BE2C (cell line): ENCODE data around the gene ALDH5A1.

Experiments
- DNase-seq: peaks from one replicate; pipeline ENCODE4 v3.0.0-alpha.2; 2020
- H3K27me3 ChIP-seq: fragments of 250-450 bp; sonication (Bioruptor Pico); 2 replicates; pipeline ENCODE4 v1.5.1; 2020; ENCODE audit warnings: mild to moderate bottlenecking
- H3K36me3 ChIP-seq: fragments of 250-450 bp; sonication (Bioruptor Pico); 2 replicates; pipeline ENCODE4 v1.5.1; 2020; ENCODE audit warnings: mild to moderate bottlenecking
- H3K4me1 ChIP-seq: fragments of 250-450 bp; sonication (Bioruptor Pico); 2 replicates; pipeline ENCODE4 v1.5.1; 2020
- H3K4me3 ChIP-seq: 2 replicates; pipeline ENCODE4 v1.5.1; 2011; ENCODE audit warnings: low read depth, low read length
- H3K9me3 ChIP-seq: fragments of 250-450 bp; sonication (Bioruptor Pico); 2 replicates; pipeline ENCODE4 v1.5.1; 2020
- TF ChIP-seq, protein P1 (sequence below): IDR thresholded peaks from 2 replicates; pipeline ENCODE4 v1.5.1; 2012; ENCODE audit warnings: mild to moderate bottlenecking, low read depth, low read length

The ALDH5A1 gene

DNA sequence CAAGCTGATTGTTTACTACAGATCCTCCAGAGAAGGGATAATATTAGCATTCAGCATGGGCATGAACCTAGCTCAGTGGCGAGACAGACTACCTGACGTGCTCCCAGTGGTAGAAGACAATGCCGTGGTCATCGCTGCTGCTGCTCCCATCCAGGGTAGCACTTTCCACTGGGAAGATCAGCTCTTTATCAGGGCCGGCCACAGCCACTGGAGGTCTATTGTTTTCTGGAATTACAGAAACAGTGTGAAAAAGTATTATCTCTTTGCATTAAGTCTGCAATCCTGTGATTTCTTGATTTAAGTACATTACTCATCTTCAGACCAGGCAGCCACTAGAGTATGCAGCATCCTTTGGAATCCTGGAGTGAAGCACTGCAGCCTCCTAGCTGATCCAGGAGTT, 75.0 kb downstream of the ALDH5A1 start:
- H3K27me3 ChIP-seq, result no peaks in the 10 kb centered on the region
- peaks cover 3% of the 10 kb centered on the region; the same call in 1 of the 2 replicates for H3K4me1 ChIP-seq
- no peak for DNase-seq
- H3K9me3 ChIP-seq, result no peaks in the 10 kb centered on the region
- no peaks in the 10 kb centered on the region for H3K36me3 ChIP-seq
- TF ChIP-seq, protein P1, sequence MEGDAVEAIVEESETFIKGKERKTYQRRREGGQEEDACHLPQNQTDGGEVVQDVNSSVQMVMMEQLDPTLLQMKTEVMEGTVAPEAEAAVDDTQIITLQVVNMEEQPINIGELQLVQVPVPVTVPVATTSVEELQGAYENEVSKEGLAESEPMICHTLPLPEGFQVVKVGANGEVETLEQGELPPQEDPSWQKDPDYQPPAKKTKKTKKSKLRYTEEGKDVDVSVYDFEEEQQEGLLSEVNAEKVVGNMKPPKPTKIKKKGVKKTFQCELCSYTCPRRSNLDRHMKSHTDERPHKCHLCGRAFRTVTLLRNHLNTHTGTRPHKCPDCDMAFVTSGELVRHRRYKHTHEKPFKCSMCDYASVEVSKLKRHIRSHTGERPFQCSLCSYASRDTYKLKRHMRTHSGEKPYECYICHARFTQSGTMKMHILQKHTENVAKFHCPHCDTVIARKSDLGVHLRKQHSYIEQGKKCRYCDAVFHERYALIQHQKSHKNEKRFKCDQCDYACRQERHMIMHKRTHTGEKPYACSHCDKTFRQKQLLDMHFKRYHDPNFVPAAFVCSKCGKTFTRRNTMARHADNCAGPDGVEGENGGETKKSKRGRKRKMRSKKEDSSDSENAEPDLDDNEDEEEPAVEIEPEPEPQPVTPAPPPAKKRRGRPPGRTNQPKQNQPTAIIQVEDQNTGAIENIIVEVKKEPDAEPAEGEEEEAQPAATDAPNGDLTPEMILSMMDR, result no peak
- H3K4me3 ChIP-seq, result no peak overlapping the region

DNA sequence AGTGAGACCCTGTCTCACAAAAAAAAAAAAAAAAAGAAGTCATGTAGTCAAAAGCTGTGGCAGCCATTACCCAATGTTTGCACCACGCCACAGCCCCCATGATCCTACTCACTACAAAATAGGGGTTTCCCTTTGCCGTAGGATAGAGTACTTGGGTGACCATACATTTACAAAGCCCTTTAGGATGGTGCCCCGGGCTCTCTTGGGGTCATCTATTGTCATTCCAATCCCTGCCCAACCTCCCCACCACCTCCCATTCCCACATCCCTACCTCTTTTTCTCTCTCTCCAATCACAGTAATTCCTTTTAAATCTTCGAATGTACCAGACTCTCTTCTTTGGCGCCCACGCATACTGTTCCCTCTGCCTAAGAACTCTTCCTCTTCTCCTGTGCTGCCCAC, 76.6 kb downstream of the ALDH5A1 start:
- Histone ChIP-seq H3K9me3 (no peaks in the 10 kb centered on the region), H3K4me1 (peaks cover 5% of the 10 kb centered on the region; the same call in 1 of the 2 replicates), H3K4me3 (no peak overlapping the region), H3K27me3 (no peaks in the 10 kb centered on the region), H3K36me3 (no peaks in the 10 kb centered on the region)
- DNase-seq, result no peak
- TF ChIP-seq, protein P1, result no peak

DNA sequence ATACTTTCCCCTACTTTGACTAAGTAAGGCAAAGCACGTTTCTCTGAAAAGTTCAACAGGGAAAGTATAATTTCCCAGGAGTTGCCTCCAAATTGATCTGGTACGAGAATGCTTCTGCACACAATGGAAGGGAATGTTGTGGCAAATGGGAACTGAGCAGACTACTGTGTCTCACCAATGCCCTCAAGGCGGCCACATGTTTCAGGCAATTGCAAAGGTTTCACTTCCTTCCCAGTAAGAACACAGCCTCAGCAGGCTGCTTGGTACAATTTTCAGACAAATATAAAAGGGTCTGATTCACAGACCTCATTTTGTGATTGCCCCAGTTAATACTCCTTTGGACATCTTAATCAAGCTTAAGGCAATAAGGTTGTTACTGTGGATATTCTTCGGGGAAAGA, 80.0 kb downstream of the ALDH5A1 start:
- H3K4me1 ChIP-seq, result peaks cover 3% of the 10 kb centered on the region; the same call in 1 of the 2 replicates
- no peak overlapping the region for H3K4me3 ChIP-seq
- no peaks in the 10 kb centered on the region for H3K9me3 ChIP-seq
- peak; percentile 46 for DNase-seq
- no peaks in the 10 kb centered on the region for H3K36me3 ChIP-seq
- H3K27me3 ChIP-seq, result no peaks in the 10 kb centered on the region
- TF ChIP-seq, protein P1, result no peak

DNA sequence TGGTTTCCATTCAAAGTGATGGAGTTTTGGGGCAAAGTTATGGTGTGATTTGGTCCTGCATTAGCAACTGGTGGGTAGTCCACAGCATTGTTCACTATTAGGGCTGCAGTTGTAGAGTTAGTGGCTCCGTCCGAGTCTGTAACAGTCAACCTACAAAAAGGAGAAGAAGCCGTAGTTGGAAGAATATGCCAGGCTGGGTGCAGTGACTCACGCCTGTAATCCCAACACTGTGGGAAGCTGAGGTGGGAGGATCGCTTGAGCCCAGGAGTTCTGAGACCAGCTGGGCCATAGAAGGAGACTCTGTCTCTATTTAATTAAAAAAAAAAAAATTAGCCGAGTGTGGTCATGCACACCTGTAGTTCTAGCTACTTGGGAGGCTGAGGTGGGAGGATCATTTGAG, 81.7 kb downstream of the ALDH5A1 start:
- no peaks in the 10 kb centered on the region for H3K27me3 ChIP-seq
- peaks cover 3% of the 10 kb centered on the region; the same call in 1 of the 2 replicates for H3K4me1 ChIP-seq
- no peaks in the 10 kb centered on the region for H3K9me3 ChIP-seq
- H3K36me3 ChIP-seq, result no peaks in the 10 kb centered on the region
- TF ChIP-seq, protein P1, result no peak
- no peak overlapping the region for H3K4me3 ChIP-seq
- DNase-seq, result no peak

DNA sequence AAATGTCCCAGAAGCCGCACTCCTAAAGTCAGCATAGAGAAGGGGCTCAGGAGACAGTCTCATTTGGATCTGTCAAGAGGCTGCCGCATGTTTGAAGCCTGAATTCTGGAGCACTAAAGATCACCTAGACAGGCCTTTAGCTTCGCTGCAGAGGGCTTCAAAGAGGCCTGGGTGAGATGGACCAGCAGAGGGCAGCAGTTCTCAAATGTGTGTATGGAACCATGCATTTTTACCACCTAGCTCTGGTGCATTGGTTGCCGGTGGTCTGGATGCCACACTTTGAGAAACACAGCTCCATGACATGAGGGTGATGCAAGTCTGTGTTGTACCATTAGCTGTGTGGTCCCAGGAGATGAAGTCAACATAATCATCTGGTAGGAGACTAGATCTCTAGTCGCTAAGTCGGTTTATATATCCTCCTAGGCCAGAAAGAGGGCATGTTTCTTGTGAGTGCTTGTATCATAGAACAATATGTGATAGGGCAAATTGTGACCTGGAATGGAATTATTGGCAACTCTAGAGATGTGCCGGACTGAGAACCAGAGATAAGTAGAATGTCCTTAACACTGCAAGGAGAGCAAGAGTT, 86.4 kb downstream of the ALDH5A1 start:
- Histone ChIP-seq H3K36me3 (no peaks in the 10 kb centered on the region), H3K4me1 (no peaks in the 10 kb centered on the region; the same call in none of the 2 replicates), H3K9me3 (no peaks in the 10 kb centered on the region), H3K4me3 (no peak overlapping the region), H3K27me3 (no peaks in the 10 kb centered on the region)
- peak; percentile 86 for DNase-seq
- TF ChIP-seq, protein P1, result peak; percentile 94
